Glutamatergic neuron (in vitro differentiated cells): ENCODE data around the gene RAMP2. TPM values are rescaled to one million over a fixed set of nuclear protein-coding genes. Genes with fewer than 3 reads are reported as not detected.

Experiments
- DNase-seq: peaks from one replicate; pipeline ENCODE4 v3.0.0; 2022
- H3K27ac Mint-ChIP-seq: one replicate; pipeline ENCODE4 v1.8.0; 2020; ENCODE audit warnings: mild to moderate bottlenecking, mixed read lengths, inconsistent platforms; ENCODE audit not compliant: unreplicated experiment
- H3K27me3 Mint-ChIP-seq: one replicate; pipeline ENCODE4 v1.8.0; 2020; ENCODE audit warnings: mild to moderate bottlenecking, moderate library complexity, mixed read lengths, inconsistent platforms; ENCODE audit not compliant: unreplicated experiment
- H3K36me3 Mint-ChIP-seq: one replicate; pipeline ENCODE4 v1.8.0; 2020; ENCODE audit warnings: mild to moderate bottlenecking, mixed read lengths, inconsistent platforms; ENCODE audit not compliant: unreplicated experiment
- H3K4me1 Mint-ChIP-seq: one replicate; pipeline ENCODE4 v1.8.0; 2020; ENCODE audit warnings: mild to moderate bottlenecking, low read depth, mixed read lengths, inconsistent platforms; ENCODE audit not compliant: unreplicated experiment
- H3K4me3 Mint-ChIP-seq: one replicate; pipeline ENCODE4 v1.8.0; 2020; ENCODE audit warnings: mild to moderate bottlenecking, mixed read lengths, inconsistent platforms; ENCODE audit not compliant: unreplicated experiment
- H3K9me3 Mint-ChIP-seq: one replicate; pipeline ENCODE4 v1.8.0; 2020; ENCODE audit warnings: mild to moderate bottlenecking, moderate library complexity, mixed read lengths, inconsistent platforms; ENCODE audit not compliant: unreplicated experiment
- total RNA-seq: library from RNA; stranded (reverse); fragmentation: NEBNext Ultra II Directional; extraction: Animal tissue kit (Norgen Biotek cat#: 25700); gene quantifications from one replicate; pipeline ENCODE4 v1.2.1, GENCODE V29; 2021; ENCODE audit not compliant: unreplicated experiment
- TF ChIP-seq, protein P1 (sequence below): fragments of 200-600 bp; sonication (generic); IDR thresholded peaks from one replicate; pipeline ENCODE4 v1.5.0; 2021; ENCODE audit not compliant: partially characterized antibody, unreplicated experiment

RAMP2 gene
- total RNA-seq, 1 donor from 2014 or later, result 4.6 TPM

- Mint-ChIP-seq H3K27ac (no peak overlapping the region), H3K9me3 (peaks cover 10% of the 10 kb centered on the region), H3K36me3 (peaks cover 8% of the 10 kb centered on the region), H3K4me1 (no peaks in the 10 kb centered on the region), H3K27me3 (peaks cover 19% of the 10 kb centered on the region), H3K4me3 (no peak overlapping the region)
- TF ChIP-seq, protein P1, sequence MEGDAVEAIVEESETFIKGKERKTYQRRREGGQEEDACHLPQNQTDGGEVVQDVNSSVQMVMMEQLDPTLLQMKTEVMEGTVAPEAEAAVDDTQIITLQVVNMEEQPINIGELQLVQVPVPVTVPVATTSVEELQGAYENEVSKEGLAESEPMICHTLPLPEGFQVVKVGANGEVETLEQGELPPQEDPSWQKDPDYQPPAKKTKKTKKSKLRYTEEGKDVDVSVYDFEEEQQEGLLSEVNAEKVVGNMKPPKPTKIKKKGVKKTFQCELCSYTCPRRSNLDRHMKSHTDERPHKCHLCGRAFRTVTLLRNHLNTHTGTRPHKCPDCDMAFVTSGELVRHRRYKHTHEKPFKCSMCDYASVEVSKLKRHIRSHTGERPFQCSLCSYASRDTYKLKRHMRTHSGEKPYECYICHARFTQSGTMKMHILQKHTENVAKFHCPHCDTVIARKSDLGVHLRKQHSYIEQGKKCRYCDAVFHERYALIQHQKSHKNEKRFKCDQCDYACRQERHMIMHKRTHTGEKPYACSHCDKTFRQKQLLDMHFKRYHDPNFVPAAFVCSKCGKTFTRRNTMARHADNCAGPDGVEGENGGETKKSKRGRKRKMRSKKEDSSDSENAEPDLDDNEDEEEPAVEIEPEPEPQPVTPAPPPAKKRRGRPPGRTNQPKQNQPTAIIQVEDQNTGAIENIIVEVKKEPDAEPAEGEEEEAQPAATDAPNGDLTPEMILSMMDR, result no peak
- DNase-seq, result no peak
Observed at GRCh38 chr17:42784811-42785592, 24.0 kb downstream of the RAMP2 start.

- Mint-ChIP-seq H3K27me3 (peaks cover 19% of the 10 kb centered on the region), H3K4me1 (no peaks in the 10 kb centered on the region), H3K9me3 (peaks cover 10% of the 10 kb centered on the region), H3K4me3 (no peak overlapping the region), H3K36me3 (peaks cover 12% of the 10 kb centered on the region), H3K27ac (no peak overlapping the region)
- TF ChIP-seq, protein P1, result no peak
- no peak for DNase-seq
Observed at GRCh38 chr17:42787266-42787665, 26.2 kb downstream of the RAMP2 start.

DNA sequence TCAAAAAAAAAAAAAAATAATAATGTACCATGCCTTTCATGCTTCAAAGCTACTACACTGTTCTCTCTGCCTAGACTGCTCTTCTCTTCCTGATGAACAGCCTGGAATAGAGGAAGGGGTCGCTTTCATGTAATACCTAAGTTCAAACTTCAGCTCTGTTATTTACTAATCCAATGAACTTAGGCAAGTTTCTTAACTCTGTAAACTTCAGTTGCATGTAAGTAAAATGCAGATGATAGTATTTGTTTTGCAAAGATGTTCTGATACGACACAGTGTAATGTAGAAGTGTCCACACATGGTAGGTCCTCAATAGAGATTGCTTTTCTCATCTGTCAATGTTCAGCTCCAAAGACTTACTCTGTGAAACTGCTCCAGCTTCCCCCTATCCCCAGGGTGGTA is 30.9 kb downstream of the RAMP2 start:
- Mint-ChIP-seq H3K4me3 (no peak overlapping the region), H3K4me1 (no peaks in the 10 kb centered on the region)

GRCh38 chr17:42792545-42792944 is 31.5 kb downstream of the RAMP2 start:
- Mint-ChIP-seq H3K36me3 (peaks cover 12% of the 10 kb centered on the region), H3K9me3 (peaks cover 2% of the 10 kb centered on the region), H3K27me3 (peaks cover 3% of the 10 kb centered on the region), H3K27ac (no peak overlapping the region), H3K4me3 (no peak overlapping the region), H3K4me1 (peaks cover 2% of the 10 kb centered on the region)
- no peak for DNase-seq
- TF ChIP-seq, protein P1, result no peak

More for the DNA sequence above, 30.9 kb downstream of the RAMP2 start:
- H3K36me3 Mint-ChIP-seq, result peaks cover 12% of the 10 kb centered on the region
- TF ChIP-seq, protein P1, result no peak
- peaks cover 3% of the 10 kb centered on the region for H3K27me3 Mint-ChIP-seq
- no peak overlapping the region for H3K27ac Mint-ChIP-seq
- peaks cover 2% of the 10 kb centered on the region for H3K9me3 Mint-ChIP-seq
- no peak for DNase-seq

- H3K4me3 Mint-ChIP-seq, result no peak overlapping the region
- H3K36me3 Mint-ChIP-seq, result peaks cover 9% of the 10 kb centered on the region
- no peak overlapping the region for H3K27ac Mint-ChIP-seq
- H3K9me3 Mint-ChIP-seq, result peaks cover 2% of the 10 kb centered on the region
- no peak for DNase-seq
- TF ChIP-seq, protein P1, result no peak
- H3K27me3 Mint-ChIP-seq, result peaks cover 7% of the 10 kb centered on the region
- peaks cover 3% of the 10 kb centered on the region for H3K4me1 Mint-ChIP-seq
Observed at GRCh38 chr17:42795061-42795460, 34.0 kb downstream of the RAMP2 start.
